Muscle of leg (tissue), 11 donors: Measurements from ENCODE around the gene GOLGA8O. TPM values are rescaled to one million over a fixed set of nuclear protein-coding genes. Genes with fewer than 3 reads are reported as not detected.
"Not testable (repeated sequence)": the region's sequence is repeated elsewhere in the genome, so short reads cannot be mapped to it uniquely, and the experiment has no call there.

Experiments used
- DNase-seq: peaks from one replicate; pipeline ENCODE4 v3.0.0; 2013
- H3K27ac ChIP-seq: one replicate; pipeline ENCODE4 v1.5.1; 2013; ENCODE audit warnings: mild to moderate bottlenecking, low read length, control low read depth
- H3K27me3 ChIP-seq: one replicate; pipeline ENCODE4 v1.6.1; 2013; ENCODE audit warnings: low read length; ENCODE audit not compliant: control insufficient read depth, insufficient read depth
- H3K36me3 ChIP-seq: one replicate; pipeline ENCODE4 v1.6.1; 2013; ENCODE audit warnings: low read length; ENCODE audit not compliant: control insufficient read depth, insufficient read depth
- H3K4me1 ChIP-seq: one replicate; pipeline ENCODE4 v1.6.1; 2013; ENCODE audit warnings: low read length; ENCODE audit not compliant: control insufficient read depth, insufficient read depth
- H3K4me3 ChIP-seq: one replicate; pipeline ENCODE4 v1.5.1; 2013; ENCODE audit warnings: low read length, control low read depth
- H3K9me3 ChIP-seq: replicated peaks from 2 replicates; pipeline ENCODE4 v1.6.1; 2013; ENCODE audit warnings: low read depth, low read length; ENCODE audit not compliant: control insufficient read depth
- WGBS: methylation state at CpG from one replicate; pipeline ENCODE4 v1.1.5; 2013; ENCODE audit warnings: missing lambda C conversion rate; ENCODE audit not compliant: insufficient coverage; 5-methylcytosine and 5-hydroxymethylcytosine counted together
- polyA plus RNA-seq, 8 donors: library from polyadenylated mRNA; unstranded; fragments of 120-200 nt; gene quantifications; one replicate each; pipeline versions ENCODE4 v1.2.1 to v1.2.3, GENCODE V29; 2013; ENCODE audit warnings: inconsistent platforms in 1 of 8, low replicate concordance in 1 of 8; ENCODE audit not compliant: insufficient read length in 8 of 8, insufficient read depth in 1 of 8
- total RNA-seq: library from RNA; stranded (reverse); fragments of 120-200 nt; gene quantifications from one replicate; pipeline ENCODE4 v1.2.4, GENCODE V29; 2013

The GOLGA8O gene
- total and polyA plus RNA-seq, 9 donors = 0.20 to 1.4 (median 0.36) TPM; not detected in 4

GRCh38 chr15:32427635-32428034, 27.8 kb downstream of the GOLGA8O start:
- DNase-seq, H3K27me3 ChIP-seq, H3K27ac ChIP-seq, H3K9me3 ChIP-seq, H3K36me3 ChIP-seq, H3K4me1 ChIP-seq, H3K4me3 ChIP-seq: not testable (repeated sequence)
- WGBS = no CpG with 5 or more reads among the region's 4 CpGs

DNA sequence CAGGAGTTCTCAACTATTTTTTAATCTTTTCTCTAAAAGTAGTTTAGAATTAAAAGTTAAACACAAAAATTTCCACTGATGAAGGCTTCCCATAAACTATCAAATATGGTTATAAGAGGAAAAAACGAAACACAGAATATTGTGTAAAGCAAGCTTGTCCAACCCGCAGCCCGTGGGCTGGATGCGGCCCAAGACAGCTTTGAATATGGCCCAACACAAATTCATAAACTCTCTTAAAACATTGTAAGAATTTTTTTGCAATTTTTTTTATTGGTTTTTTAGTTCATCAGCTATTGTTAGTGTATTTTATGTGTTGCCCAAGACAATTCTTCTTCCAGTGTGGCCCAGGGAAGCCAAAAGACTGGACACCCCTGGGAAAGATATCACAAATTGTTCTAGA, 28.9 kb downstream of the GOLGA8O start:
- H3K4me1 ChIP-seq, H3K36me3 ChIP-seq, H3K9me3 ChIP-seq, H3K4me3 ChIP-seq, H3K27me3 ChIP-seq, H3K27ac ChIP-seq: not testable (repeated sequence)
- WGBS = no CpG with 5 or more reads among the region's 4 CpGs
- DNase-seq = peak; percentile 53

DNA sequence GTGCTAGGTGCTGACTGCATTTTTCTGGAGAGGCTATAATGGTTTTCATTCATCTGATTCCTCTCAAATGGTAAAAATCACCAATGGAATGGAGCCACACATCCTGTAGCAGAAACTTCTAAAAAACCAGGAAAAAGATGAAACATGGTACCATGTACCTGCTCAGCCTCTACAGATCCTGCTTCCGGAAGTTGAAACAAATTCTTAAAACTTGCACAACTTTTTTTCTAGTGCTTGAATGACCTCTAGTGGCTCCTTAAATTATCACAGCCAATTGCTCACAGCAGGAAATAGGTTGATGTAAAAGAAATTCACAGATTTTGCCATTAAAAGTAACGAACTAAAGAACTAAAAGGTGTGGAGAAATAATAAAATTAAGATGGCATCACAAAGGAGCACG, 47.5 kb downstream of the GOLGA8O start:
- H3K9me3 ChIP-seq, H3K4me1 ChIP-seq, H3K27me3 ChIP-seq, H3K27ac ChIP-seq, DNase-seq, H3K4me3 ChIP-seq, H3K36me3 ChIP-seq: not testable (repeated sequence)
- WGBS = no CpG with 5 or more reads among the region's 3 CpGs

GRCh38 chr15:32403192-32403591, 52.2 kb downstream of the GOLGA8O start, which contains the start of gene GOLGA8K:
Gene GOLGA8K, minus strand, starts transcription at chr15:32403292. Its CDS starts 98 bp downstream, at chr15:32403194.
- H3K27ac ChIP-seq, H3K9me3 ChIP-seq, H3K4me1 ChIP-seq, H3K27me3 ChIP-seq, H3K4me3 ChIP-seq, H3K36me3 ChIP-seq, DNase-seq: not testable (repeated sequence)
- WGBS = no CpG with 5 or more reads among the region's 8 CpGs

GRCh38 chr15:32396522-32396921, 58.9 kb downstream of the GOLGA8O start:
- H3K27me3 ChIP-seq, H3K4me3 ChIP-seq, H3K36me3 ChIP-seq, H3K4me1 ChIP-seq, H3K27ac ChIP-seq, H3K9me3 ChIP-seq, DNase-seq: not testable (repeated sequence)
- WGBS = no CpG with 5 or more reads among the region's 8 CpGs

Other genes starting within 250 kb of the GOLGA8O start
- 0.75 TPM for gene GOLGA8K, start 52.3 kb downstream of the GOLGA8O start, total RNA-seq
- gene GOLGA8K, start 52.3 kb downstream of the GOLGA8O start, polyA plus RNA-seq = 1 to 10 TPM in 3 of 8 donors, under 1 TPM in 5; 0.43 to 3.6 (median 0.89) TPM
- gene GOLGA8N, start 137.8 kb upstream of the GOLGA8O start, total RNA-seq = 9.2 TPM
- gene GOLGA8N, start 137.8 kb upstream of the GOLGA8O start, polyA plus RNA-seq = 10 to 100 TPM; 10.5 to 31.8 (median 17.7) TPM
- gene ARHGAP11A, start 159.9 kb upstream of the GOLGA8O start, total RNA-seq = 10.7 TPM
- gene ARHGAP11A, start 159.9 kb upstream of the GOLGA8O start, polyA plus RNA-seq = 10 to 100 TPM; 10.6 to 28.7 (median 18.1) TPM
- 20.0 TPM for gene SCG5, start 186.1 kb upstream of the GOLGA8O start, total RNA-seq
- gene SCG5, start 186.1 kb upstream of the GOLGA8O start, polyA plus RNA-seq = 10 to 100 TPM in 7 of 8 donors, 1 to 10 TPM in 1; 8.0 to 25.9 (median 12.6) TPM